ENCODE data around the gene KIFAP3.

- TF ChIP-seq POLR2A (IDR thresholded peaks at IDR 0.05; ENCODE audit: low read length) = no peak
- no peak for TF ChIP-seq GATA1 (IDR thresholded peaks at IDR 0.05; ENCODE audit: low read depth, low read length)
Measured at GRCh38 chr1:170064821-170065220, 9.7 kb downstream of the KIFAP3 start.

Data from erythroblast (primary cell).